ENCODE measurements around the gene HDAC4. TPM values are rescaled to one million over a fixed set of nuclear protein-coding genes. Genes with fewer than 3 reads are reported as not detected.

HDAC4 gene
- total RNA-seq, 1 experiment from 2014 or later: 47.6 TPM

GRCh38 chr2:239271471-239271870 lies 129.3 kb downstream of the HDAC4 start:
- H2AFZ ChIP-seq (ENCODE audit: low read depth, low read length, poor library complexity, severe bottlenecking): no peak overlapping the region
- no peak overlapping the region for H3K27ac ChIP-seq (ENCODE audit: low read depth, low read length)
- no TSS peak for BruUV-seq (replicated peaks)

GRCh38 chr2:239269916-239270315 lies 130.9 kb downstream of the HDAC4 start:
- Histone ChIP-seq H3K9ac (ENCODE audit: low read length) (no peak overlapping the region), H3K4me3 (replicated peaks in 1 of 2; ENCODE audit: low read depth in 1 of 2, low read length in 2 of 2) (no peak overlapping the region), H3K9me2 (ENCODE audit: insufficient read depth) (no peaks in the 10 kb centered on the region), H2AFZ (ENCODE audit: low read depth, low read length, poor library complexity, severe bottlenecking) (no peak overlapping the region), H3K4me1 (ENCODE audit: control insufficient read depth in 1 of 2, insufficient read depth in 2 of 2, low read length in 2 of 2) (peaks cover 66 to 93% of the 10 kb centered on the region in 2 experiments), H3K9me3 (ENCODE audit: control insufficient read depth in 1 of 2, insufficient read depth in 1 of 2, low read depth in 1 of 2, low read length in 2 of 2) (no peaks in the 10 kb centered on the region), H3K27me3 (ENCODE audit: insufficient read depth, low read length) (no peaks in the 10 kb centered on the region), H3K79me2 (ENCODE audit: insufficient read depth, low read length) (peaks cover 85% of the 10 kb centered on the region), H4K20me1 (ENCODE audit: insufficient read depth) (no peaks in the 10 kb centered on the region), H3K4me2 (ENCODE audit: low read length) (peak overlapping the region; percentile 72), H3K36me3 (ENCODE audit: control insufficient read depth in 1 of 2, insufficient read depth in 2 of 2, low read length in 2 of 2) (no peaks in the 10 kb centered on the region), H3K27ac (ENCODE audit: low read depth, low read length) (no peak overlapping the region; the same call in 1 of the 2 replicates)
- ChIA-PET RAD21 (ENCODE audit: low non-redundant PET in 1 of 2, low total read pairs in 2 of 2, uncharacterized antibody in 2 of 2, unreplicated experiment in 2 of 2) (no interaction called here), POLR2A (no interaction called here), CTCF (no interaction called here)
- ATAC-seq (no peak), DNase-seq (ENCODE audit: low read depth, low spot score) (no peak)
- no TSS peak for BruUV-seq (replicated peaks)
- intact Hi-C loops (cut with micrococcal nuclease): loop anchor here (5.0 kb wide), 4 partner anchors 127 to 722 kb away; no protein-coding TSS in a partner anchor
- TF ChIP-seq SIN3A (IDR thresholded peaks at IDR 0.05; ENCODE audit: low read depth) (no peak), YY1 (IDR thresholded peaks at IDR 0.05; ENCODE audit: extremely low read depth, insufficient replicate concordance, low read depth, low read length) (no peak), POLR2A (IDR thresholded peaks at IDR 0.05; ENCODE audit: borderline replicate concordance, extremely low read depth, insufficient read depth, insufficient read length) (no peak), ZFX (IDR thresholded peaks at IDR 0.05) (no peak), EZH2phosphoT487 (IDR thresholded peaks at IDR 0.05; ENCODE audit: borderline replicate concordance) (no peak), REST (IDR thresholded peaks at IDR 0.05; ENCODE audit: low read depth) (no peak), EZH2 (IDR thresholded peaks at IDR 0.05) (no peak), CEBPB (IDR thresholded peaks at IDR 0.05; ENCODE audit: low read depth) (no peak), JUND (IDR thresholded peaks at IDR 0.05) (no peak), ELF1 (IDR thresholded peaks at IDR 0.05; ENCODE audit: borderline replicate concordance, low read depth) (no peak), POLR2AphosphoS5 (IDR thresholded peaks at IDR 0.05; ENCODE audit: low read depth, low read length) (no peak)

More at GRCh38 chr2:239271471-239271870, 129.3 kb downstream of the HDAC4 start:
- no peaks in the 10 kb centered on the region for H4K20me1 ChIP-seq (ENCODE audit: insufficient read depth)
- no peaks in the 10 kb centered on the region for H3K27me3 ChIP-seq (ENCODE audit: insufficient read depth, low read length)
- H3K9me2 ChIP-seq (ENCODE audit: insufficient read depth): no peaks in the 10 kb centered on the region
- TF ChIP-seq SP1 (IDR thresholded peaks at IDR 0.05; ENCODE audit: low read depth) (no peak), RAD21 (IDR thresholded peaks at IDR 0.05; ENCODE audit: low read depth) (no peak), TCF7L2 (IDR thresholded peaks at IDR 0.05; ENCODE audit: borderline replicate concordance, extremely low read depth, insufficient read depth, insufficient read length) (no peak), EZH2 (IDR thresholded peaks at IDR 0.05) (no peak), FOSL1 (IDR thresholded peaks at IDR 0.05; ENCODE audit: low read depth) (no peak), EZH2phosphoT487 (IDR thresholded peaks at IDR 0.05; ENCODE audit: borderline replicate concordance) (no peak), POLR2A (IDR thresholded peaks at IDR 0.05; ENCODE audit: borderline replicate concordance, extremely low read depth, insufficient read depth, insufficient read length) (no peak), JUND (IDR thresholded peaks at IDR 0.05) (no peak), ATF3 (IDR thresholded peaks at IDR 0.05) (no peak), POLR2AphosphoS5 (IDR thresholded peaks at IDR 0.05; ENCODE audit: low read depth, low read length) (no peak)
- peaks cover 78% of the 10 kb centered on the region for H3K79me2 ChIP-seq (ENCODE audit: insufficient read depth, low read length)
- H3K4me3 ChIP-seq (replicated peaks in 1 of 2; ENCODE audit: low read depth in 1 of 2, low read length in 2 of 2): no peak overlapping the region
- peaks cover 61 to 93% of the 10 kb centered on the region in 2 experiments for H3K4me1 ChIP-seq (ENCODE audit: control insufficient read depth in 1 of 2, insufficient read depth in 2 of 2, low read length in 2 of 2)
- DNase-seq (ENCODE audit: low read depth, low spot score) (no peak), ATAC-seq (no peak)
- H3K9ac ChIP-seq (ENCODE audit: low read length): 0 out of 2 replicates have a peak overlapping the region, but pooled peaks have one; percentile 81
- POLR2A ChIA-PET: interaction anchor here (1.5 kb wide), 1 partner anchor 8 kb away, joined by 3 read pairs; no protein-coding TSS in a partner anchor
- CTCF ChIA-PET: no interaction called here
- RAD21 ChIA-PET (ENCODE audit: low non-redundant PET in 1 of 2, low total read pairs in 2 of 2, uncharacterized antibody in 2 of 2, unreplicated experiment in 2 of 2): no interaction called here
- no peaks in the 10 kb centered on the region for H3K9me3 ChIP-seq (ENCODE audit: control insufficient read depth in 1 of 2, insufficient read depth in 1 of 2, low read depth in 1 of 2, low read length in 2 of 2)
- H3K36me3 ChIP-seq (ENCODE audit: control insufficient read depth in 1 of 2, insufficient read depth in 2 of 2, low read length in 2 of 2): no peaks in the 10 kb centered on the region
- intact Hi-C loops (cut with micrococcal nuclease): no loop called here
- no peak overlapping the region for H3K4me2 ChIP-seq (ENCODE audit: low read length)
